GM12892 (cell line): ENCODE results near the gene CYTH4.

ENCODE experiments used
- POLR2A ChIP-seq: IDR thresholded peaks from 2 replicates; pipeline ENCODE4 v1.6.1; 2011; ENCODE audit warnings: low read depth, low read length, control low read depth
- POLR2AphosphoS5 ChIP-seq: IDR thresholded peaks from 2 replicates; pipeline ENCODE4 v1.6.1; 2011; ENCODE audit warnings: low read depth, low read length, control low read depth

GRCh38 chr22:37334461-37334858 lies 52.2 kb downstream of the CYTH4 start:
- TF ChIP-seq POLR2AphosphoS5 (no peak), POLR2A (no peak)
